SU-DHL-6 (cell line): ENCODE measurements around the gene RNU6-8.

Experiments used
- H2AFZ ChIP-seq: fragments of 200-600 bp; sonication (generic); 2 replicates; pipeline ENCODE4 v1.6.1; 2014; ENCODE audit warnings: low read depth, mild to moderate bottlenecking, moderate library complexity, mixed read lengths, antibody characterized with exemption, low read length; ENCODE audit not compliant: severe bottlenecking
- H3F3A ChIP-seq: fragments of 200-600 bp; shearing (Covaris generic); 2 replicates; pipeline ENCODE4 v1.6.0; 2016; ENCODE audit warnings: antibody characterized with exemption, mild to moderate bottlenecking; ENCODE audit not compliant: insufficient read depth
- H3K27ac ChIP-seq: fragments of 200-600 bp; sonication (generic); 2 replicates; pipeline ENCODE4 v1.5.1; 2016; ENCODE audit warnings: low read depth, mild to moderate bottlenecking, low read length, moderate library complexity, mixed read lengths
- H3K27me3 ChIP-seq: fragments of 200-600 bp; sonication (generic), shearing (Covaris generic); 2 replicates; pipeline ENCODE4 v1.6.0; 2014; ENCODE audit warnings: mild to moderate bottlenecking, low read length
- H3K36me3 ChIP-seq: fragments of 200-600 bp; sonication (generic); 2 replicates; pipeline ENCODE4 v1.6.1; 2014; ENCODE audit warnings: mild to moderate bottlenecking, low read length, mixed read lengths
- H3K4me2 ChIP-seq: fragments of 300-600, 200-600 bp; shearing (Covaris generic), sonication (generic); 2 replicates; pipeline ENCODE4 v1.6.0; 2014; ENCODE audit warnings: low read length, low read depth, mild to moderate bottlenecking; ENCODE audit not compliant: poor library complexity, severe bottlenecking
- H3K4me3 ChIP-seq: fragments of 200-600 bp; sonication (generic); 2 replicates; pipeline ENCODE4 v1.5.1; 2014; ENCODE audit warnings: antibody characterized with exemption, low read length, mild to moderate bottlenecking, mixed read lengths; ENCODE audit not compliant: insufficient read depth, poor library complexity, severe bottlenecking
- H3K79me2 ChIP-seq: fragments of 200-600 bp; sonication (generic); 2 replicates; pipeline ENCODE4 v1.6.1; 2014; ENCODE audit warnings: mild to moderate bottlenecking, low read length, moderate library complexity; ENCODE audit not compliant: insufficient read depth
- H3K9ac ChIP-seq: fragments of 200-600 bp; sonication (generic); 2 replicates; pipeline ENCODE4 v1.7.0; 2014; ENCODE audit warnings: mild to moderate bottlenecking, low read length
- H3K9me2 ChIP-seq: fragments of 200-600 bp; sonication (generic); replicated peaks from 2 replicates; pipeline ENCODE4 v1.6.1; 2014; ENCODE audit warnings: low read length; ENCODE audit not compliant: insufficient read depth
- H3K9me3 ChIP-seq: fragments of 200-600 bp; sonication (generic); 2 replicates; pipeline ENCODE4 v1.6.1; 2014; ENCODE audit warnings: low read length, mixed read lengths; ENCODE audit not compliant: insufficient read depth
- H4K20me1 ChIP-seq: fragments of 200-600 bp; sonication (generic); 2 replicates; pipeline ENCODE4 v1.6.1; 2014; ENCODE audit warnings: low read depth, mild to moderate bottlenecking, antibody characterized with exemption, low read length, moderate library complexity, mixed read lengths
- EZH2phosphoT487 ChIP-seq: fragments of 200-600 bp; sonication (generic), shearing (Covaris generic); conservative IDR thresholded peaks from 2 replicates; pipeline ENCODE4 v1.6.1; 2018; ENCODE audit warnings: mild to moderate bottlenecking, antibody characterized with exemption, low read length, moderate library complexity, mixed read lengths
- TF ChIP-seq, protein P1 (sequence below): fragments of 200-600 bp; sonication (generic); IDR thresholded peaks from one replicate; pipeline ENCODE4 v1.5.1; 2017; ENCODE audit warnings: antibody characterized with exemption, mild to moderate bottlenecking, low read length, moderate library complexity; ENCODE audit not compliant: insufficient read depth, poor library complexity, severe bottlenecking

The RNU6-8 gene

DNA sequence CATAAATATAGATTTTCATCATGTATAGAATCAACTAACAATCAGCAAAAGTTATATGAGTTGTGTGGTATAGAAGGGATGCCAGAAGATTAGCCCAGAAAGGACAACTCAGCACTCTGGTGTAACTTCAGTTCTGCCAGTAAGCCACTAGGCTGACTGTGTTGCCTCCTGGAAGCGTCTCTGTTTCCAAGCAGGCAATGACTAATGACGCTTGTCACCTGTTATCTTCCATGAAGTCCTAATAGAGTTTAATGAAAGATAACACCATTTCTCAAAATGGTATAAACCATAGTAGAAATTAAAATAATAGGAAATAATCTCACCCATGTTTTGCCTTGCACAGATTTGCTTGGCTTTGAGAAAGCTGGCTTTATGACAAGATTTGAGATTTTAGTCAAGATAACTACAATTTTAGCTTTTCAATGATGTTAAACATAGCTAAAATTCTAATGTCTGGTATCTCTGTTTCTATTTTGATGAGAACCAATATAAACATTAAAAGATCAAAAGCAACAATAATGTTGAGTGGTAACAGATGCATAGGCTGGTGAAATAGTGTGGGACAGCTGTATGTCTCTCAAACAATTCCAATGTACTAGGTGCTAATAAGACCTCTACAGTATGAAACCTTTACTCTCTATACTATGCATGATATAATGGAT lies 10.2 kb downstream of the RNU6-8 start:
- Histone ChIP-seq H3F3A (no peaks in the 10 kb centered on the region), H3K4me2 (no peak overlapping the region), H3K36me3 (no peaks in the 10 kb centered on the region), H4K20me1 (no peaks in the 10 kb centered on the region), H3K79me2 (no peaks in the 10 kb centered on the region), H3K9me2 (no peaks in the 10 kb centered on the region), H3K27me3 (no peaks in the 10 kb centered on the region), H3K27ac (no peak overlapping the region), H3K9ac (no peak overlapping the region), H2AFZ (no peak overlapping the region), H3K4me3 (no peak overlapping the region), H3K9me3 (no peaks in the 10 kb centered on the region)
- TF ChIP-seq, protein P1, sequence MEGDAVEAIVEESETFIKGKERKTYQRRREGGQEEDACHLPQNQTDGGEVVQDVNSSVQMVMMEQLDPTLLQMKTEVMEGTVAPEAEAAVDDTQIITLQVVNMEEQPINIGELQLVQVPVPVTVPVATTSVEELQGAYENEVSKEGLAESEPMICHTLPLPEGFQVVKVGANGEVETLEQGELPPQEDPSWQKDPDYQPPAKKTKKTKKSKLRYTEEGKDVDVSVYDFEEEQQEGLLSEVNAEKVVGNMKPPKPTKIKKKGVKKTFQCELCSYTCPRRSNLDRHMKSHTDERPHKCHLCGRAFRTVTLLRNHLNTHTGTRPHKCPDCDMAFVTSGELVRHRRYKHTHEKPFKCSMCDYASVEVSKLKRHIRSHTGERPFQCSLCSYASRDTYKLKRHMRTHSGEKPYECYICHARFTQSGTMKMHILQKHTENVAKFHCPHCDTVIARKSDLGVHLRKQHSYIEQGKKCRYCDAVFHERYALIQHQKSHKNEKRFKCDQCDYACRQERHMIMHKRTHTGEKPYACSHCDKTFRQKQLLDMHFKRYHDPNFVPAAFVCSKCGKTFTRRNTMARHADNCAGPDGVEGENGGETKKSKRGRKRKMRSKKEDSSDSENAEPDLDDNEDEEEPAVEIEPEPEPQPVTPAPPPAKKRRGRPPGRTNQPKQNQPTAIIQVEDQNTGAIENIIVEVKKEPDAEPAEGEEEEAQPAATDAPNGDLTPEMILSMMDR = no peak
- no peak for TF ChIP-seq EZH2phosphoT487

DNA sequence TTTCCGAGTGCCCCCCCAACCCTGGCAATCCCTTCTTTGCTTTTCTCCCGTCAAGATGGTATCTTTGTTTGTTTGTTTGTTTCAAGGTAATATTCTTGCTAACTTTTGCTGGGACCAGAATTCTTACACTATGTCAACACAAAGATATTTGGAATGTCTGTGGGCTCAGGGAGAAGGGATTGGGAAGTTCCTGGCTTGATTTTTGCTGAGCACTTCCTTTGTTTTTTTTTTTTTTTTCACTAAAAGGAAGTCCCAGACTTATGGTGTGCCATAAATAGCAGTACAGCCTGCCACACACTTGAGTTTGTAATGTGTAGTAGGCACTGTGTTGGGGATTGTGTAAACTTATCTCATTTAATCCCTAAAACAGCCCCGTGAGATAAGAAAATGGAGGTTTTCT lies 12.4 kb downstream of the RNU6-8 start:
- no peak overlapping the region for H2AFZ ChIP-seq
- no peak overlapping the region for H3K9ac ChIP-seq
- no peaks in the 10 kb centered on the region for H3K36me3 ChIP-seq
- no peak overlapping the region for H3K4me3 ChIP-seq
- no peak overlapping the region for H3K4me2 ChIP-seq
- no peak overlapping the region for H3K27ac ChIP-seq
- H4K20me1 ChIP-seq = no peaks in the 10 kb centered on the region
- no peaks in the 10 kb centered on the region for H3K9me3 ChIP-seq
- no peaks in the 10 kb centered on the region for H3K27me3 ChIP-seq
- no peaks in the 10 kb centered on the region for H3F3A ChIP-seq
- no peaks in the 10 kb centered on the region for H3K9me2 ChIP-seq
- TF ChIP-seq, protein P1 = no peak
- TF ChIP-seq EZH2phosphoT487 = no peak
- no peaks in the 10 kb centered on the region for H3K79me2 ChIP-seq

DNA sequence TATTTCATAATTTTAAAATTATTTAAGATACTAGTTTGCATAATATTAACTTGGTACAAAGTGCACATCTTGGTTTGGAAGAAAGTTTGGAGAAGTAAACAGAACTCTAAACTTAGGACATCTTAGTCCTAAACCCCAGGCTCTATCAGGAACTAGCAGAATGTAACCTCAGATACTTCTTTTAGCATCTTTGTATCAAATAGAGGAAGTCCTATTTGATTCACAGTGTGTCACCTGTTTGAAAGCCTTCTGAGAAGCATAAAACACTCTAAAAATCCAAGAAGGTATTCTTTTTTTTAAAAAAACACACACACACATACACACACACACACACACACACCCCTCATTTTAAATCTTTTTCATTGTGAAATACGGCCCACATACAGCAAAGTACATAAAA lies 13.3 kb downstream of the RNU6-8 start:
- no peaks in the 10 kb centered on the region for H3F3A ChIP-seq
- H4K20me1 ChIP-seq = no peaks in the 10 kb centered on the region
- no peak overlapping the region for H3K9ac ChIP-seq
- TF ChIP-seq EZH2phosphoT487 = no peak
- TF ChIP-seq, protein P1 = no peak
- H3K4me2 ChIP-seq = no peak overlapping the region
- H3K9me3 ChIP-seq = no peaks in the 10 kb centered on the region
- no peaks in the 10 kb centered on the region for H3K27me3 ChIP-seq
- no peaks in the 10 kb centered on the region for H3K9me2 ChIP-seq
- no peaks in the 10 kb centered on the region for H3K79me2 ChIP-seq
- no peaks in the 10 kb centered on the region for H3K36me3 ChIP-seq
- H3K27ac ChIP-seq = no peak overlapping the region
- H3K4me3 ChIP-seq = no peak overlapping the region
- no peak overlapping the region for H2AFZ ChIP-seq
